AG04449 (cell line): ENCODE data around the gene IST1.

ENCODE experiments used
- CTCF ChIA-PET: fragments of 350-600 bp; formaldehyde crosslinking; extraction: SDS; loops from one replicate; lab custom pipeline; 2021; ENCODE audit warnings: antibody characterized with exemption; lab: Yijun Ruan, JAX
- POLR2A ChIA-PET: fragments of 400-600, 350-600 bp; formaldehyde crosslinking; extraction: SDS; loops from one replicate; lab custom pipeline; 2020; ENCODE audit warnings: antibody characterized with exemption, inconsistent platforms; lab: Yijun Ruan, JAX
- DNase-seq: peaks from one replicate; pipeline ENCODE4 v3.0.0-alpha.2; 2010; ENCODE audit warnings: low read depth, low spot score
- H3K4me3 ChIP-seq: 2 replicates; pipeline ENCODE4 v1.5.1; 2011; ENCODE audit warnings: low read depth, mild to moderate bottlenecking, control low read depth, low read length
- CTCF ChIP-seq: IDR thresholded peaks from one replicate; pipeline ENCODE4 v1.5.1; 2011; ENCODE audit warnings: mild to moderate bottlenecking, moderate library complexity, low read length, control low read depth, inconsistent platforms; ENCODE audit not compliant: insufficient read depth; ENCODE audit errors: missing control alignments

The IST1 gene

GRCh38 chr16:71894921-71895678 lies at the start of gene IST1:
Gene IST1 (plus strand): TSS chr16:71895531. CDS start chr16:71915641, 20,110 bp downstream.
- H3K4me3 ChIP-seq: peak within 1 kb of the TSS; percentile 90
- CTCF ChIA-PET: interaction anchor here (0.6 to 15.0 kb wide), 6 partner anchors 9 to 66 kb away, joined by 3 to 122 read pairs (median 4); partner anchors contain the start of gene ZNF821
- no peak for TF ChIP-seq CTCF
- POLR2A ChIA-PET: interaction anchor here (0.8 to 2.1 kb wide), 6 partner anchors 11 to 34 kb away, joined by 3 to 11 read pairs (median 4); partner anchors contain the start of gene ZNF821
- peak; percentile 92 for DNase-seq

GRCh38 chr16:71845639-71846430 lies 49.5 kb upstream of the IST1 start, which contains the start of gene ATXN1L:
Gene ATXN1L (plus strand): TSS chr16:71845976. CDS start chr16:71849741, 3,765 bp downstream.
- ChIA-PET POLR2A (no interaction called here), CTCF (interaction anchor here (1.3 to 1.4 kb wide), 3 partner anchors 37 to 116 kb away, joined by 6 to 10 read pairs (median 6); no protein-coding TSS in a partner anchor)
- peak within 1 kb of the TSS; percentile 94 for H3K4me3 ChIP-seq
- DNase-seq: peak; percentile 54
- no peak for TF ChIP-seq CTCF

GRCh38 chr16:71846431-71846830 lies 48.9 kb upstream of the IST1 start:
- POLR2A ChIA-PET: no interaction called here
- no peak for DNase-seq
- TF ChIP-seq CTCF: no peak
- H3K4me3 ChIP-seq: peak overlapping the region; percentile 94
- CTCF ChIA-PET: interaction anchor here (1.4 kb wide), 2 partner anchors 36 to 115 kb away, joined by 6 to 10 read pairs; no protein-coding TSS in a partner anchor

- peak overlapping the region; percentile 94 for H3K4me3 ChIP-seq
- no peak for TF ChIP-seq CTCF
- CTCF ChIA-PET: interaction anchor here (0.6 to 1.4 kb wide), 4 partner anchors 27 to 114 kb away, joined by 3 to 10 read pairs (median 4); no protein-coding TSS in a partner anchor
- POLR2A ChIA-PET: no interaction called here
- DNase-seq: no peak
Observed at GRCh38 chr16:71847096-71847495, 48.2 kb upstream of the IST1 start.

- ChIA-PET CTCF (interaction anchor here (3.3 kb wide), 1 partner anchor 34 kb away, joined by 16 read pairs; no protein-coding TSS in a partner anchor), POLR2A (no interaction called here)
- no peak for DNase-seq
- H3K4me3 ChIP-seq: no peak overlapping the region
- TF ChIP-seq CTCF: no peak
Observed at GRCh38 chr16:71848622-71849021, 46.7 kb upstream of the IST1 start.
